COLO829 (cell line): ENCODE measurements around the gene NEAT1.
"Not testable (repeated sequence)": the region's sequence is repeated elsewhere in the genome, so short reads cannot be mapped to it uniquely, and the experiment has no call there.

Experiments used
- DNase-seq: peaks from one replicate; pipeline ENCODE4 v3.0.0; 2012; ENCODE audit warnings: low spot score

NEAT1 gene

GRCh38 chr11:65410936-65411680 is 11.5 kb upstream of the NEAT1 start:
- no peak for DNase-seq

GRCh38 chr11:65411681-65412070 is 10.9 kb upstream of the NEAT1 start:
- DNase-seq, result no peak

GRCh38 chr11:65412271-65413076 is 10.1 kb upstream of the NEAT1 start:
- DNase-seq, result no peak

GRCh38 chr11:65413077-65413664 is 9.4 kb upstream of the NEAT1 start:
- not testable (repeated sequence) for DNase-seq

GRCh38 chr11:65414776-65415498 is 7.7 kb upstream of the NEAT1 start:
- no peak for DNase-seq

DNA sequence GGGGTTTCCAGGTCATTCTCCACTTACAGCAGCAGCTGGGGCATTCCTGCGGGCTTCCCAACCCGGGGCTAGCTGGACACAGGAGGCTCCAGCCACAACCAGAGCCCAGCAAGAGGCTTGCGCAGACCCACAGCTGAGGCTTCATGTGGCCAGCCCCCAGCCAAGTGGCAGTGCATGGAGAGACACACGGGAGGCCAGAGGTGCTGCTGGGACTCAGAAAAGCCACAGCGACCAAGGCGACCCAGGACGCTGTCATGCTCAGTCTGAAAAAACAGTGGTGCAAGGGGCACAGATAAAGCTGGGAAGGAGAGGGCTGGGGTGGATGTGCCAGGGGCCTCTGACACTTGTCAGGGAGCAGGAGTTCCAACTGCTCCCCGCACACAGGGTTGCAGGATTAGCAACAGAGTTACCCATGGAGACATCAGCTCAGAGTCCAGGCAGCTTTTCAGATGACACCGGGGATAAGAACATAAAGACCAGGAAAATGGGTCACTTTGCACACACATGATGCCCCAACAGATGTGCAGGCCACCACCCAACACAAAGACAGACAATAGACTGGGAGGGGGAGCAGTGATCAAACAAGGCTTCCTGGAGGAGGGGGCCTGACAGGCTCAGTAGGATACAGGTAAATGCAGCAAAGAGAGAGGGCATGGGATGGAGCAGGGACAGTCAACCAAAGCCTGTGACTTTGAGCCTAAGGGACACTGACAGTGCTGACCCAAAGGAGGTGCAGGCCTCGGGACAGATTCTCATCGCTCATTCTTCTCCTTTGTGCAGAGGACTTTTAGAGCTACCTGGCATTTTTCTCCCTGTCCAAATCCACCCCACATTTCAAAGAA is 6.9 kb upstream of the NEAT1 start:
- DNase-seq, result no peak

DNA sequence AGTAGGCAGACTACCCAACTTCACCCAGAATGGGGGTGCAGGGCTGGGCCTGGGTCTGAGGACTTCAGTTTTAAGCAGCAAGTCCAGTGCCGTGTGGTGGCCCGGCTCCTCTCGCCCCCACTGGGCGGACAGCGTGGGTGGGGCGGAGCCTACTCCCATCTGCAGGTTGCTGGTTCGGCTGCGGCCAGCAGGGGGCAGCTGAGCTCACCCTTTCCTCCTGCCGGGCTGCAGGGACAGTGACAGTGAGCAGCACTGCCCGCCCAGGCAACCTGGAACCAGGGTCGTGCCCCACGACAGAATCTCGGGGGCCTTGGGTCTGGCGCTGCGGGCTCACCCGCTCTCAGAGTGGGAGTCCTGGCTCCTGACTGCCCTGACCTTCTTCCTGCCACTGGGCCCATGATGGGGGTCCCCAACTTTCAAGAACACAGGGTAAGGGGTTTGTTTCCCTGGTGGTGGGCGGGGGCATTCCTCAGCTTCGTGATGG is 6.2 kb upstream of the NEAT1 start:
- peak; percentile 82 for DNase-seq

DNA sequence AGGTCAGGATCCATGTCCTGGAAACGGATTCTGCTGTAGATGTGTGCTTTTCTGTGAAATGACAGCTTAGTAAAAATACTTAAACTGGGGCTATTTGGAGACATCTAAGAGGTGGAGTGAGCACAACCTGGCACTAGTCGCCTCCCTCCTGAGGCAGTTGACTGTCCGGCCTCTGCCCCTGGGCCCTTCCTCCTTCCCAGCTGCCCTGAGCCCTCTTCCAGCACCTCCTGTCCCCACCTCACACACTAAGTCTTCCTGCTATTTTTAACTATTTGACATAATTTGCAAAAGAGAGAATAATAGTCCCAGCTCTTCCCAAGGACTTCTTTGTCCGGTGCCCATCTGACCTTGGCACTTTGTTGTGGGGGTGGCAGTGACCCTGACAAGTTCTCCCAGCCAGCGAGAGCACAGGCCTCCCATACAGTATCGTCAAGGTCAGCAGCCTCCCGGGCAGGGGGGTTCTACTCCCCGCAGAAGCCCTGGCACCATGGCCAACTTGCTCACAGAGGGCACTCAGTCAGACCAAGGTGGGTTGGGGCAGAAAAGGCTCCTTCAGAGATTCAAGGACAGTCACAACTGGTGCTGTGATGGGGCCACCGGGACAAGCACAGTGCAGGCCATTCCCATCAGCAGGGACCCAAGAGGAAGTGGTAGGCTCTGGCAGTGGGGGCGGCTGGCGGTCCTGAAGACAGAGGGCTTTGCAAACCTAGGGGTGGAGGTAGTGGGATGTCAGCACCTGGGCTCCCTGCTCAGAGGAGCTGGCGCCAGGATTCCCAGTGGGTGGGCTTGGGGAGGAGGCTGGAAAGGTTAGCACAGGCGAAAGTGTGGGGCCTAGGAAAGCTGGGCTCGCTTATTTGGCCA is 5.5 kb upstream of the NEAT1 start:
- DNase-seq, result no peak

GRCh38 chr11:65417702-65418430 is 4.7 kb upstream of the NEAT1 start:
- no peak for DNase-seq

- no peak for DNase-seq
These were observed 4.2 kb upstream of the NEAT1 start for GRCh38 chr11:65418431-65418680.

DNA sequence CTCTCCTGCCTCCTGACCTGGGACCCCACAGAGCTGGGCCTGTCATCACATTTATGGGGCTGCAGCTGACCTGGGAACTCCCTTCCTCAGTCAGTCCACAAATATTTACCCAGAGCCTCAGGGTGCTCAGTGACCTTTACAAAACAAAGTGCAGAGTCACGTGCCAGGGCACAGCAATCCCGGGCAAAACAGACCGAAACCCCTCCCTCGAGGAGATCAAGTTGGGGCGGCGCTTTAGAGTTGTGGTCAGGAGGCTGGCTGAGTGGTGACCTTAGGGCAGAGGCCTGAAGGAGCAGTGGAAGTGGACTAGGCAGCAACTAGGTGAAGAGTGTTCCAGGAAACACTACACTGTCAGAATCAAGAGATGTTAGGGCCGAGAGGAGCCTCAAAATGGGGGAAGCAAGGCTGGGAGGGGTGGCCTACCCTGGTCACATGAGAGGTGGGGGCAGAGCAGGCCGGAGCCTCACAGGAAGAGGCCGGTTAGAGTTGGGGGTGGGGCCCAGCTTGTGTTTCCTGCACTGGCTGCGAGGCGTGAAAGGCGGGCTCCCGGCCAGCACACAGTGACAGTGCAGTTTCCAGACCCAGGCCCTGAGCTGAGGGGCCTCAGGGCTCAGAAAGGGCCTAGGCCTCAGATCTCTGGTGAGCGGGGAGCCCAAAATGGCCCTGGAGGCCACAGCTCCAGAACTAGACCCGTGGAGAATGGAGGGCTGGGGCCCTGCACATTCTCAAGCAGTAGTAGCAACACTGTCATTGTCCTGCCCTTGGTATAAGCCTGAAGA is 3.7 kb upstream of the NEAT1 start:
- DNase-seq, result peak; percentile 92

GRCh38 chr11:65419460-65419771 is 3.2 kb upstream of the NEAT1 start:
- DNase-seq, result no peak

DNA sequence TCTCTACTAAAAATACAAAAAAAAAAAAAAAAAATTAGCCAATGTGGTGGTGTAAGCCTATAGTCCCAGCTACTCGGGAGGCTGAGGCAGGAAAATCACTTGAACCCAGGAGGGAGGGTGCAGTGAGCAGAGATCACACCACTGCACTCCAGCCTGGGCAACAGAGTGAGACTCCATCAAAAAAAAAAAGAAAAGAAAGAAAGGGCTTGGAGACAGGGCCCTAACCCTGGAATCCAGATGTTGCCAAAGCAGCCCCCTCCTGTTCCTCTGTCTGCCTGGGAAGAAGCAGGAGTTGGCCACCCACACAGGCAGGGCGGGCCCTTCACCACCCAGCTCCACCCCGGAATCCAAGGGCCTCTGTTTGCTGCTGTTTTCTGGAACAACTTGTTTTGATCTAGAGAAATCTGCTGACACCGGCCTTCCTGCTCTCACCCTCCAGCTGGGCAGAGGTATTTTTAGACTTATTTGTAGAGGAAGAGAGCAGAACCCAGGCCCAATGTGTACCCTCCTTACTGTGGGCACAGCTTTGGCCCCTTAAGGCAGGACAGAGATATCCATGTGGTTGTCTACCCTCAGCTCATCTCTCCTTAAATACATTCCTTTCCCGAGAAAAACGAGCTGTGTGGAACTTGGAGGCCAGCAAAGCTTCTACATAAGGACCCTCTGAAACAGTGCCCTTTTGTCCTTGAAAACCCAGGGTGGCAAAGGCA is 2.7 kb upstream of the NEAT1 start:
- peak; percentile 72 for DNase-seq

- no peak for DNase-seq
These were observed 2.1 kb upstream of the NEAT1 start for GRCh38 chr11:65420506-65420905.

GRCh38 chr11:65420979-65421793 is 1.4 kb upstream of the NEAT1 start:
- DNase-seq, result peak; percentile 70

DNA sequence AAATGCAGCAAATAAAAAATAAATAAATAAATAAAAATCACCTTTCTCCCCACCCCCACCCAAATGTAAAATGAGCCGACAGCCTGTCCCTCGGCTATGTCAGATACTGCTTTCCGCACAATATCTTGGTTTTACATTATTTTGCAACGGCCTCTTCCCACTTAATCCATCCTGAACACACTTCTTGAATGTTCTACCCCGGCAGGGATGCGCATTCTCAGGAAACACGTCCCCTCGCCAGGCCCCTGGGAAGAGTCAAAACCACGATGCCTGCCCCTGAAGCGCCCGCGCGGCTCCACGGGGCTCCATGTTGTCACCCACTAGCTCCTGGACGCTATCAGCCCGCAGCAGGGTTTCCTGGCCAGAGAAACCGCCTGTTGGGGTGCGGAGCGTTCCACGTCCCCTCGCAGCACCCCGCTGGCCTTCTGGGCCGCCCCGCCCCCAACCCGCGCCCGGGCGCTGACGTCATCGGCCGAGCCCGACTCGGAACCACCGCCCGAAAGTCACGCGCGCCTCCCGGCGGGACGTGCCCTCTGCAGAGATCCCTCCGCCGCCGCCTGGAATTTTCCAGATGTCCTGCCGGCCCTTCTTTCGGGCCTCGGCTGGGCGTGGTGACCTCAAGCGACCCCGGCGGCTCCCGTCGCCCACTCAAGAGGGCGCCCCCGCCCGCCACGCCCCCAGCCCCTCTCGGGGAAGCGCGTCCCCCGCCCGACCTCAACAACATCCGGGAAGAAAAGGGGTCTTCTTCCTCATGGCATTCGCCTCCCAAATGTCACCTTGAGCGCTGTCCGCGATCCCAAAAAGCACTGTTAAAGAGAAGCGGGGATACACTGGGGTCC is 585 bp upstream of the NEAT1 start:
- DNase-seq, result peak; percentile 68
